Measurements from ENCODE around the gene NPTXR. TPM values are rescaled to one million over a fixed set of nuclear protein-coding genes. Genes with fewer than 3 reads are reported as not detected.

Gene NPTXR
- polyA plus RNA-seq, 3 donors, result 0.04 TPM; not detected in 2

DNA sequence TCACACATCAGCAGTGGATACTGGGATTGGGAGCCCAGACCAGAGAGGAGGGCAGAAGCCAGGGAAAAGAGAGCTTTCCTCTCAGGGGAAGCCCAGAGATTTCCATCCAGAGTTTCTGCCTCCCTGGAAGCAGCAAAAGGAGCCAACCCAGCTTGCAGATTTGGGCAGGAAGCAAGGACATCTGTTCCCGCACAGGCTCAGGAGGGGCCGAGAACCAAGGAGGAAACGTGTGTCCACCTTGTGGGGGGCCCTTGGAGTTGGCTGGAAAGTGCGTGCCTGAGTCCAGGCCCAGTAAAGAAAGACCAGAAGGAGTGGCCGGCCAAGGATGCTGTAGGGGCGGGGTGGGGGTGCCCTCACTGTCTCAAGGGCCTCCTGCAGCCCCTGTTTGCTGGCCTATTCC lies 6.0 kb upstream of the NPTXR start:
- TF ChIP-seq, protein P1, sequence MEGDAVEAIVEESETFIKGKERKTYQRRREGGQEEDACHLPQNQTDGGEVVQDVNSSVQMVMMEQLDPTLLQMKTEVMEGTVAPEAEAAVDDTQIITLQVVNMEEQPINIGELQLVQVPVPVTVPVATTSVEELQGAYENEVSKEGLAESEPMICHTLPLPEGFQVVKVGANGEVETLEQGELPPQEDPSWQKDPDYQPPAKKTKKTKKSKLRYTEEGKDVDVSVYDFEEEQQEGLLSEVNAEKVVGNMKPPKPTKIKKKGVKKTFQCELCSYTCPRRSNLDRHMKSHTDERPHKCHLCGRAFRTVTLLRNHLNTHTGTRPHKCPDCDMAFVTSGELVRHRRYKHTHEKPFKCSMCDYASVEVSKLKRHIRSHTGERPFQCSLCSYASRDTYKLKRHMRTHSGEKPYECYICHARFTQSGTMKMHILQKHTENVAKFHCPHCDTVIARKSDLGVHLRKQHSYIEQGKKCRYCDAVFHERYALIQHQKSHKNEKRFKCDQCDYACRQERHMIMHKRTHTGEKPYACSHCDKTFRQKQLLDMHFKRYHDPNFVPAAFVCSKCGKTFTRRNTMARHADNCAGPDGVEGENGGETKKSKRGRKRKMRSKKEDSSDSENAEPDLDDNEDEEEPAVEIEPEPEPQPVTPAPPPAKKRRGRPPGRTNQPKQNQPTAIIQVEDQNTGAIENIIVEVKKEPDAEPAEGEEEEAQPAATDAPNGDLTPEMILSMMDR (IDR thresholded peaks at IDR 0.05), result no peak
- H3K4me3 Mint-ChIP-seq, result no peak overlapping the region
- intact Hi-C loops (cut with micrococcal nuclease), result no loop called here
- Histone ChIP-seq H3K79me2 (ENCODE audit: insufficient read depth, low read length) (no peaks in the 10 kb centered on the region), H2AFZ (ENCODE audit: insufficient read depth, low read depth, low read length, poor library complexity, severe bottlenecking) (no peak overlapping the region), H3K9ac (ENCODE audit: insufficient read depth, low read length, poor library complexity, severe bottlenecking) (no peak overlapping the region), H3K9me3 (replicated peaks in 1 of 2; ENCODE audit: control insufficient read depth in 1 of 2, insufficient read depth in 1 of 2, low read length in 2 of 2) (peaks cover 0 to under 1% of the 10 kb centered on the region in 2 donors), H3K36me3 (replicated peaks in 1 of 2; ENCODE audit: control insufficient read depth in 1 of 2, insufficient read depth in 2 of 2, low read length in 2 of 2) (no peaks in the 10 kb centered on the region), H3K4me2 (replicated peaks; ENCODE audit: extremely low read depth, low read length, poor library complexity, severe bottlenecking) (no peak overlapping the region), H3K4me1 (ENCODE audit: control insufficient read depth in 1 of 2, insufficient read depth in 2 of 2, low read length in 2 of 2) (no peaks in the 10 kb centered on the region), H3K27ac (ENCODE audit: low read depth in 1 of 2, low read length in 2 of 2) (no peak overlapping the region), H4K20me1 (ENCODE audit: insufficient read depth, low read length) (no peaks in the 10 kb centered on the region), H3K4me3 (replicated peaks in 1 of 3; ENCODE audit: low read depth in 2 of 3, low read length in 3 of 3) (no peak overlapping the region), H3K27me3 (ENCODE audit: control insufficient read depth in 2 of 2, insufficient read depth in 2 of 2, low read length in 2 of 2) (peaks cover 11 to 21% of the 10 kb centered on the region in 2 donors)
- no peaks in the 10 kb centered on the region for H3K36me3 Mint-ChIP-seq
- 77% methylated on average over 6 of the region's 6 CpGs for WGBS (ENCODE audit: insufficient coverage)
- H3K27me3 Mint-ChIP-seq (ENCODE audit: low read depth in 3 of 3), result peaks cover 34 to 49% (median 36%) of the 10 kb centered on the region in 3 donors
- H3K9me3 Mint-ChIP-seq, result peaks cover 0 to 2% (median 0%) of the 10 kb centered on the region in 7 donors
- no peak overlapping the region for H3K27ac Mint-ChIP-seq
- DNase-seq, result no peak
- no peaks in the 10 kb centered on the region for H3K4me1 Mint-ChIP-seq

DNA sequence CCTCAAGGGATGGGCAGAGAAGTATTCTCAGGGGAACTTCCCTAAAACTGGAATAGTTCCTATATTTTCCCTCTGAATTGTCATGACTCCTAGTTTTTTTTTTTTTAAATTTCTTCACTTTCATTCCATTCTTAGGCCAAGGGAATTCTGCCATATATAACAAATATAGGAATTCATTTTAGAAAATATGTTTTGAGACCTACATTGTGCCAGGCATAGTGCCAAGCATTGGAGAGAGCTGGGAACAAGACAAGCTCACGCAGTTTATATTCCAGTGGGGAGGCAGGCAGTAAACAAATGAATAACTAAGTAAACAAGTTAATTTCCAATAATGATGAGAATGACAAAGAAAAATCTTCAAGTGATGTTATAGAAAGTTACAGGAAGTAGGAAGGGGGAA lies 2.6 kb upstream of the NPTXR start:
- H3K27ac Mint-ChIP-seq, result no peak overlapping the region
- no peak for DNase-seq
- H3K9me3 Mint-ChIP-seq, result peaks cover 0 to 11% (median 7%) of the 10 kb centered on the region in 7 donors
- Histone ChIP-seq H3K4me2 (replicated peaks; ENCODE audit: extremely low read depth, low read length, poor library complexity, severe bottlenecking) (no peak overlapping the region), H3K4me1 (ENCODE audit: control insufficient read depth in 1 of 2, insufficient read depth in 2 of 2, low read length in 2 of 2) (peaks cover 7 to 15% of the 10 kb centered on the region in 2 donors), H3K9me3 (replicated peaks in 1 of 2; ENCODE audit: control insufficient read depth in 1 of 2, insufficient read depth in 1 of 2, low read length in 2 of 2) (peaks cover 0 to 14% of the 10 kb centered on the region in 2 donors), H2AFZ (ENCODE audit: insufficient read depth, low read depth, low read length, poor library complexity, severe bottlenecking) (no peak overlapping the region), H3K4me3 (replicated peaks in 1 of 3; ENCODE audit: low read depth in 2 of 3, low read length in 3 of 3) (no peak overlapping the region), H3K9ac (ENCODE audit: insufficient read depth, low read length, poor library complexity, severe bottlenecking) (no peak overlapping the region), H3K36me3 (replicated peaks in 1 of 2; ENCODE audit: control insufficient read depth in 1 of 2, insufficient read depth in 2 of 2, low read length in 2 of 2) (no peaks in the 10 kb centered on the region), H3K79me2 (ENCODE audit: insufficient read depth, low read length) (no peaks in the 10 kb centered on the region), H3K27ac (ENCODE audit: low read depth in 1 of 2, low read length in 2 of 2) (no peak overlapping the region), H3K27me3 (ENCODE audit: control insufficient read depth in 2 of 2, insufficient read depth in 2 of 2, low read length in 2 of 2) (peaks cover 32 to 45% of the 10 kb centered on the region in 2 donors), H4K20me1 (ENCODE audit: insufficient read depth, low read length) (no peaks in the 10 kb centered on the region)
- H3K27me3 Mint-ChIP-seq (ENCODE audit: low read depth in 3 of 3), result peaks cover 54 to 72% (median 54%) of the 10 kb centered on the region in 3 donors
- TF ChIP-seq, protein P1 (IDR thresholded peaks at IDR 0.05), result no peak
- H3K4me3 Mint-ChIP-seq, result peak overlapping the region in 1 of 2 donors; percentile 36
- intact Hi-C loops (cut with micrococcal nuclease), result no loop called here
- WGBS (ENCODE audit: insufficient coverage), result no CpG with 5 or more reads among the region's 1 CpG
- H3K36me3 Mint-ChIP-seq, result peaks cover 9% of the 10 kb centered on the region in 2 donors
- H3K4me1 Mint-ChIP-seq, result peaks cover 10% of the 10 kb centered on the region
